Stimulated activated CD4-positive, alpha-beta T cell treated with anti-CD3 and anti-CD28 coated beads, TNF-alpha, amount 100 ng/mL, for 24 hours (primary cell): Measurements from ENCODE around the gene VEGFA.
A peak's percentile ranks its signal among the peaks of the same experiment; 100 is the strongest.

Source experiments
- DNase-seq, 3 experiments: peaks; one replicate each; pipeline ENCODE4 v3.0.0-alpha.2; 2020; ENCODE audit warnings: low read depth in 3 of 3

Gene VEGFA

GRCh38 chr6:43784049-43784855 lies 14.2 kb downstream of the VEGFA start:
- no peak for DNase-seq

GRCh38 chr6:43785220-43785752 lies 15.3 kb downstream of the VEGFA start:
- DNase-seq: no peak

GRCh38 chr6:43785904-43786303 lies 15.9 kb downstream of the VEGFA start:
- DNase-seq: no peak

- DNase-seq: no peak
These were observed 16.8 kb downstream of the VEGFA start for GRCh38 chr6:43786664-43787329.

- no peak for DNase-seq
These were observed 18.3 kb downstream of the VEGFA start for GRCh38 chr6:43788301-43788700.

GRCh38 chr6:43789447-43789846 lies 19.4 kb downstream of the VEGFA start:
- DNase-seq: no peak

GRCh38 chr6:43790031-43790430 lies 20.0 kb downstream of the VEGFA start:
- DNase-seq: no peak

- no peak for DNase-seq
These were observed 21.9 kb downstream of the VEGFA start for GRCh38 chr6:43791745-43792422.

GRCh38 chr6:43793154-43793874 lies 23.3 kb downstream of the VEGFA start:
- DNase-seq: no peak

- DNase-seq: no peak
These were observed 23.8 kb downstream of the VEGFA start for GRCh38 chr6:43793875-43794242.

GRCh38 chr6:43795421-43795820 lies 25.4 kb downstream of the VEGFA start:
- no peak for DNase-seq

- no peak for DNase-seq
These were observed 26.2 kb downstream of the VEGFA start for GRCh38 chr6:43796168-43796567.

- no peak for DNase-seq
These were observed 27.2 kb downstream of the VEGFA start for GRCh38 chr6:43796903-43797890.

- no peak for DNase-seq
These were observed 27.9 kb downstream of the VEGFA start for GRCh38 chr6:43797919-43798318.

GRCh38 chr6:43798688-43799444 lies 28.9 kb downstream of the VEGFA start:
- DNase-seq: peak in 1 of 3 experiments; percentile 11

- no peak for DNase-seq
These were observed 29.7 kb downstream of the VEGFA start for GRCh38 chr6:43799551-43800297.

- no peak for DNase-seq
These were observed 30.2 kb downstream of the VEGFA start for GRCh38 chr6:43800298-43800623.

- no peak for DNase-seq
These were observed 30.9 kb downstream of the VEGFA start for GRCh38 chr6:43800746-43801494.
